ENCODE results near the gene GALNT7. TPM values are rescaled to one million over a fixed set of nuclear protein-coding genes. Genes with fewer than 3 reads are reported as not detected.

Gene GALNT7
- polyA plus RNA-seq, 1 of the 3 experiments (the other 2 are of a cell fraction), result 14.8 TPM

DNA sequence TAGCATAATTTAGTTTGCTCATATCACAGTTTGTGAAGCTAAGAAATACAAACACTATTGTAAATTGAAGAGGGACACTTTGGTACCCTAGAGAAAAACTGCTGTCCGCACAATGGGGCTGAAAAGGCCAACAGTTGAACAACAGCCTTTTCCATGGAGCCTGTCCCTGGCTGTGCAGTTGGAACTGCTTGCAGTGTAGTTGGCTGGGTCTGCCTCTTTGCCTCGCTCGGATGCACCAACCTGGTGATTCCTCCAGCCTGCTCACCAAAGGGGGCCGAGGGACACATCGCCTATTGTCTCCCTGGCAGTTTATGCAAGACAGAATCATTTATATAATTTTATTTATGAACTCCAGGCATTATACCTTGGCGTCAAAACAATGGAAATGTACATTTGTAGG is 16.5 kb upstream of the GALNT7 start:
- H3K9ac ChIP-seq, result no peak overlapping the region
- H3K4me2 ChIP-seq, result no peak overlapping the region
- peaks cover 0 to 5% of the 10 kb centered on the region in 2 experiments; a peak in 1 of 4 replicates for H3K4me1 ChIP-seq (ENCODE audit: control insufficient read depth in 1 of 2, insufficient read depth in 2 of 2, low read depth in 1 of 2, low read length in 1 of 2)
- no peak overlapping the region for H2AFZ ChIP-seq (ENCODE audit: low read depth)
- H3K9me2 ChIP-seq, result no peaks in the 10 kb centered on the region
- H4K20me1 ChIP-seq (ENCODE audit: insufficient read depth), result no peaks in the 10 kb centered on the region
- H3K9me3 ChIP-seq, result no peaks in the 10 kb centered on the region
- no peaks in the 10 kb centered on the region for H3K79me2 ChIP-seq (ENCODE audit: insufficient read depth)
- no peaks in the 10 kb centered on the region for H3K36me3 ChIP-seq (replicated peaks in 1 of 2; ENCODE audit: control insufficient read depth in 1 of 2, insufficient read depth in 2 of 2, low read length in 1 of 2)
- CTCF ChIA-PET, result interaction anchor here (1.0 to 1.5 kb wide), 2 partner anchors 8 to 11 kb away, joined by 3 to 4 read pairs; no protein-coding TSS in a partner anchor
- H3K27ac ChIP-seq (ENCODE audit: low read depth in 2 of 2, low read length in 1 of 2), result no peak overlapping the region
- DNase-seq, result no peak
- H3F3A ChIP-seq (replicated peaks; ENCODE audit: insufficient read depth), result no peaks in the 10 kb centered on the region
- H3K4me3 ChIP-seq (ENCODE audit: low read depth in 2 of 2, low read length in 1 of 2), result no peak overlapping the region
- H3K27me3 ChIP-seq (ENCODE audit: insufficient read depth), result no peaks in the 10 kb centered on the region
- 97% methylated on average over 6 of the region's 6 CpGs for WGBS (ENCODE audit: low lambda C conversion rate)
- no peak for TF ChIP-seq ELF1 (IDR thresholded peaks at IDR 0.05)
- no peak for TF ChIP-seq GATA2 (CRISPR knock-in tag; IDR thresholded peaks at IDR 0.05)
- no peak for TF ChIP-seq TAF1 (IDR thresholded peaks at IDR 0.05; ENCODE audit: borderline replicate concordance, low read depth, low read length)
- no peak for TF ChIP-seq POLR2AphosphoS5 (IDR thresholded peaks at IDR 0.05; ENCODE audit: low read depth, low read length)
- TF ChIP-seq FOXM1 (IDR thresholded peaks at IDR 0.05; ENCODE audit: low read depth), result no peak
- TF ChIP-seq YY1 (IDR thresholded peaks at IDR 0.05; ENCODE audit: low read depth), result no peak
- TF ChIP-seq, protein P1, sequence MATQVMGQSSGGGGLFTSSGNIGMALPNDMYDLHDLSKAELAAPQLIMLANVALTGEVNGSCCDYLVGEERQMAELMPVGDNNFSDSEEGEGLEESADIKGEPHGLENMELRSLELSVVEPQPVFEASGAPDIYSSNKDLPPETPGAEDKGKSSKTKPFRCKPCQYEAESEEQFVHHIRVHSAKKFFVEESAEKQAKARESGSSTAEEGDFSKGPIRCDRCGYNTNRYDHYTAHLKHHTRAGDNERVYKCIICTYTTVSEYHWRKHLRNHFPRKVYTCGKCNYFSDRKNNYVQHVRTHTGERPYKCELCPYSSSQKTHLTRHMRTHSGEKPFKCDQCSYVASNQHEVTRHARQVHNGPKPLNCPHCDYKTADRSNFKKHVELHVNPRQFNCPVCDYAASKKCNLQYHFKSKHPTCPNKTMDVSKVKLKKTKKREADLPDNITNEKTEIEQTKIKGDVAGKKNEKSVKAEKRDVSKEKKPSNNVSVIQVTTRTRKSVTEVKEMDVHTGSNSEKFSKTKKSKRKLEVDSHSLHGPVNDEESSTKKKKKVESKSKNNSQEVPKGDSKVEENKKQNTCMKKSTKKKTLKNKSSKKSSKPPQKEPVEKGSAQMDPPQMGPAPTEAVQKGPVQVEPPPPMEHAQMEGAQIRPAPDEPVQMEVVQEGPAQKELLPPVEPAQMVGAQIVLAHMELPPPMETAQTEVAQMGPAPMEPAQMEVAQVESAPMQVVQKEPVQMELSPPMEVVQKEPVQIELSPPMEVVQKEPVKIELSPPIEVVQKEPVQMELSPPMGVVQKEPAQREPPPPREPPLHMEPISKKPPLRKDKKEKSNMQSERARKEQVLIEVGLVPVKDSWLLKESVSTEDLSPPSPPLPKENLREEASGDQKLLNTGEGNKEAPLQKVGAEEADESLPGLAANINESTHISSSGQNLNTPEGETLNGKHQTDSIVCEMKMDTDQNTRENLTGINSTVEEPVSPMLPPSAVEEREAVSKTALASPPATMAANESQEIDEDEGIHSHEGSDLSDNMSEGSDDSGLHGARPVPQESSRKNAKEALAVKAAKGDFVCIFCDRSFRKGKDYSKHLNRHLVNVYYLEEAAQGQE (IDR thresholded peaks at IDR 0.05; ENCODE audit: low read depth, low read length), result no peak
- no peak for TF ChIP-seq GABPA (IDR thresholded peaks at IDR 0.05; ENCODE audit: low read depth)
- TF ChIP-seq, protein P2, sequence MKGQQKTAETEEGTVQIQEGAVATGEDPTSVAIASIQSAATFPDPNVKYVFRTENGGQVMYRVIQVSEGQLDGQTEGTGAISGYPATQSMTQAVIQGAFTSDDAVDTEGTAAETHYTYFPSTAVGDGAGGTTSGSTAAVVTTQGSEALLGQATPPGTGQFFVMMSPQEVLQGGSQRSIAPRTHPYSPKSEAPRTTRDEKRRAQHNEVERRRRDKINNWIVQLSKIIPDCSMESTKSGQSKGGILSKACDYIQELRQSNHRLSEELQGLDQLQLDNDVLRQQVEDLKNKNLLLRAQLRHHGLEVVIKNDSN (IDR thresholded peaks at IDR 0.05; ENCODE audit: borderline replicate concordance, low read depth), result no peak
- TF ChIP-seq TCF12 (IDR thresholded peaks at IDR 0.05), result no peak
- POLR2A ChIA-PET, result no interaction called here

DNA sequence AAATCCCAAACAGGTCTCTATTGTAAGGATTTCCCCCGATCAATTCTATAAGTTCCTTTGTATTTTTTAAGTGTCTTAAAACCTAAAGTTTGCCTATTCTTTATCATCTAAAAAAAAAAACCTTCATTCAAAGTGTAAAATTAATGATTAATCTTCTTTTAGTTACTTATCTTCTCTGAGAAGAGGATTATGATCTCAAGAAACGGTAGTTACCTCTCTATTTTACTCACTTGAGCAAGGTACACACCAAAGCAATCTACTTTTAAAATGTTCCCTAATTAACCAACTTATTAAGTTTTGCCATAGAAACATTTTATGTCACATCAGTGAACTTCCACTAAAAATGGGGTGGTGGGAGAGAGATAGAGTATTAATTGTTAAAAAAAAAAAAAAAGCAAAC is 15.2 kb upstream of the GALNT7 start:
- Histone ChIP-seq H3K4me2 (no peak overlapping the region), H3K36me3 (replicated peaks in 1 of 2; ENCODE audit: control insufficient read depth in 1 of 2, insufficient read depth in 2 of 2, low read length in 1 of 2) (no peaks in the 10 kb centered on the region), H3K27me3 (ENCODE audit: insufficient read depth) (no peaks in the 10 kb centered on the region), H2AFZ (ENCODE audit: low read depth) (no peak overlapping the region), H3K9me3 (no peaks in the 10 kb centered on the region), H3K4me3 (ENCODE audit: low read depth in 2 of 2, low read length in 1 of 2) (no peak overlapping the region), H3K9me2 (no peaks in the 10 kb centered on the region), H3F3A (replicated peaks; ENCODE audit: insufficient read depth) (no peaks in the 10 kb centered on the region), H3K9ac (no peak overlapping the region), H3K27ac (ENCODE audit: low read depth in 2 of 2, low read length in 1 of 2) (no peak overlapping the region), H3K79me2 (ENCODE audit: insufficient read depth) (no peaks in the 10 kb centered on the region), H3K4me1 (ENCODE audit: control insufficient read depth in 1 of 2, insufficient read depth in 2 of 2, low read depth in 1 of 2, low read length in 1 of 2) (peaks cover 0 to 5% of the 10 kb centered on the region in 2 experiments; a peak in 1 of 4 replicates), H4K20me1 (ENCODE audit: insufficient read depth) (no peaks in the 10 kb centered on the region)
- WGBS (ENCODE audit: low lambda C conversion rate), result 86% methylated on average over 2 of the region's 2 CpGs
- ChIA-PET POLR2A (no interaction called here), CTCF (interaction anchor here (0.7 to 2.1 kb wide), 3 partner anchors 9 to 234 kb away, joined by 4 to 5 read pairs (median 4); no protein-coding TSS in a partner anchor)
- no peak for TF ChIP-seq TCF12 (IDR thresholded peaks at IDR 0.05)
- no peak for TF ChIP-seq TAF1 (IDR thresholded peaks at IDR 0.05; ENCODE audit: borderline replicate concordance, low read depth, low read length)
- no peak for TF ChIP-seq FOXM1 (IDR thresholded peaks at IDR 0.05; ENCODE audit: low read depth)
- TF ChIP-seq YY1 (IDR thresholded peaks at IDR 0.05; ENCODE audit: low read depth), result no peak
- no peak for TF ChIP-seq RFX5 (IDR thresholded peaks at IDR 0.05; ENCODE audit: low read length)
- no peak for DNase-seq
